GM18861 (cell line): ENCODE results near the gene FAAH.

Experiments used
- ATAC-seq: cut with Tn5 transposase; IDR thresholded peaks from one replicate; pipeline ENCODE4 v1.9.1; 2021; ENCODE audit not compliant: unreplicated experiment

The FAAH gene

DNA sequence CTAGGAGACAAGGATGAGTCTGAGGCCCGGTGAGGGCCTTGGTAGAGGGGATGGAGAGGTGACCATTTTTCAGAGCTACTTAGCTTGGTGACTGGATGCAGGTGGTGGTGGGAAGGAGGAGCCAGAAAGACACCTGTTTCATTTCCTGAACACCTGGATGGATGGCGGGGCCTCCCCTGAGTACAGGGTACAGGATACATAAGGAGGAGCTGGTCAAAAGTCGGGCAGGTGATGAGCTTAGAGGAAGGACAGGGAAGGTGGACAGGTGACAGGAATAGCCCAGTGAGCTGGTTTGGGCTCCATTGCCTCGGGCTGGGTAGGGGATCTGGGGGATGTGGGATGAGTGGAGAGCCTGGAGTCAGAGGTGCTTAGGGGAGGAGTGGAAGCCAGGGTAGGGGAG is 6.3 kb downstream of the FAAH start:
- no peak for ATAC-seq

GRCh38 chr1:46401154-46401913 is 7.2 kb downstream of the FAAH start:
- no peak for ATAC-seq

- no peak for ATAC-seq
Observed at GRCh38 chr1:46401964-46402626, 8.0 kb downstream of the FAAH start.

DNA sequence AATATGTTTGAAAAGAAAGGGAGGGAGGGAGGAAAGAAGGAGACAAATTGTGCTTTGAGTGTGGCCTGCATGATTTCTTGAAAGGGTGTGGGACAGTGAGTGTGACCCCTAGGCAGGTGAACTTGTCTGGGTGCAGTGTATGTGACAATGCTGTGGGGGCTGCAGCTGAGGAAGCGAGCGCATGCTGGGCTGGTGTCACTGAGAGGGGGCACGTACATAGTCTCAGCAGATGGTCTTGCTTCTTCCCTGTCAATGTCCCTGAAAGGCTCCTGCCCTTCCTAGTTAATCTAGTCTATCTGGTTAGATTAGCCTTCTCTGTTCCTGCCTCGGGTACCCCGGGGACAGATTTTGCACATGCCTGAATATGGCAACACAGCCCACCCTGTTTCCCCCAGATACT is 9.8 kb downstream of the FAAH start:
- ATAC-seq, result no peak

GRCh38 chr1:46404482-46405196 is 10.5 kb downstream of the FAAH start:
- no peak for ATAC-seq

DNA sequence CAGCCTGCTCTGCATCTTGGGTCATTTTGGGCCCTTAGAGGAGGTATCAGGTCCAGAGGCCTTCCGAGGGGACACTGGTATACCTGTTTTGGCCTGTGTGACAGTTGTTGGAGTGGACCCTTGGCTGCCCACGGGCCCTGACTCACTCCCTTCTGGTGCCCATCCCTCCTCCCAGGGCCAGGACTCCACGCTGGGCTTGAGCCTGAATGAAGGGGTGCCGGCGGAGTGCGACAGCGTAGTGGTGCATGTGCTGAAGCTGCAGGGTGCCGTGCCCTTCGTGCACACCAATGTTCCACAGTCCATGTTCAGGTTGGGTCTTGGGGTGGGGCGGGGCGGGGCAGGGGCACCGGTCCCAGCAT is 11.1 kb downstream of the FAAH start:
- no peak for ATAC-seq

DNA sequence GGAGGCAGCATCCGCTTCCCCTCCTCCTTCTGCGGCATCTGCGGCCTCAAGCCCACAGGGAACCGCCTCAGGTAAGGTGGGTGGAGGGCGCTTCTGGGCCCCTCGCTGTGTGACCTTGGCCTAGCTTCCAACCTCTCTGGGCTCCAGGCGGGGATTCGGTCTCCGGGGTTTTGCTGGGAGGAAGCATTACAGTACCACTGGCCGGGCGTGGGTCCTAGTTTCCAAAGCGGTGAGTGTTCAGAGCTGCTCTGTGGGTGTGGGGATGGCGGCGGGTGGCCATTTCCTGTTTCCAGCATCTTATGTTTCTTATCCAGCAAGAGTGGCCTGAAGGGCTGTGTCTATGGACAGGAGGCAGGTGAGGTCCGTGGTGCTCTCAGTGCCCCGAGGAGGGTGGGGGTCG is 11.6 kb downstream of the FAAH start:
- no peak for ATAC-seq

- no peak for ATAC-seq
Observed at GRCh38 chr1:46406881-46407608, 12.9 kb downstream of the FAAH start.

DNA sequence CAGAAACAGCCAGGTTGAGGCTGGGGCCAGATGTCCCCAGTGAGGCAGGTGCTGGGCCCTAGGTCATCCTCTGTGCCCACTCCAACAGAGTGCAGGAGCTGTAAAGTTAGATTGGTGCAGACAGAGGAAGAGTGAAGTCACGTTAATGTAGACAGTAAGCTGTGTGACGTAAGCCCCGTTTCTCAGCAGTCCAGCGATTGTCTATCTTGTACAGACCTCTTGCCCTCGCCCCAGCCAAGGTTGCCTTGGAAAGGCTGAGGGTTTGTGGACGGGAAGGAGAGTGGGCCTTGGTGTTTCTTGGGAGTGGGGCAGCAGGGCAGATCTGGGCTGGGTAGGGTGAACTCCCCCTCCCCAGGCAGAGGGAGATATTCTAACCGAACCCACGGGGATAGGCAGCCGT is 13.5 kb downstream of the FAAH start:
- no peak for ATAC-seq

- ATAC-seq, result no peak
Observed at GRCh38 chr1:46408356-46409062, 14.4 kb downstream of the FAAH start.

DNA sequence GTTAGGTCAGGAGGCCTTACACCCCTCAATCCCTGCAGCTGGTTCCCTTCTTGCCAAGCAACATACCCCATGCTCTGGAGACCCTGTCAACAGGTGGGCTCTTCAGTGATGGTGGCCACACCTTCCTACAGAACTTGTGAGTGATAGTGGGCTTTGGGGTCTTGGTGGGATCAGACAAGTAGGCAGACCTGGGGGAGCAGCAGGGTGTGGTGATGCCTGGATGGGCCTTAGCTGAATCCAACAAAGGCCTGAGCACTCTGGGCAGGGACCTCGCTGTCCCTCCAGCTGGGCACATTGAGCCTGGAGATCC is 14.9 kb downstream of the FAAH start:
- ATAC-seq, result no peak

DNA sequence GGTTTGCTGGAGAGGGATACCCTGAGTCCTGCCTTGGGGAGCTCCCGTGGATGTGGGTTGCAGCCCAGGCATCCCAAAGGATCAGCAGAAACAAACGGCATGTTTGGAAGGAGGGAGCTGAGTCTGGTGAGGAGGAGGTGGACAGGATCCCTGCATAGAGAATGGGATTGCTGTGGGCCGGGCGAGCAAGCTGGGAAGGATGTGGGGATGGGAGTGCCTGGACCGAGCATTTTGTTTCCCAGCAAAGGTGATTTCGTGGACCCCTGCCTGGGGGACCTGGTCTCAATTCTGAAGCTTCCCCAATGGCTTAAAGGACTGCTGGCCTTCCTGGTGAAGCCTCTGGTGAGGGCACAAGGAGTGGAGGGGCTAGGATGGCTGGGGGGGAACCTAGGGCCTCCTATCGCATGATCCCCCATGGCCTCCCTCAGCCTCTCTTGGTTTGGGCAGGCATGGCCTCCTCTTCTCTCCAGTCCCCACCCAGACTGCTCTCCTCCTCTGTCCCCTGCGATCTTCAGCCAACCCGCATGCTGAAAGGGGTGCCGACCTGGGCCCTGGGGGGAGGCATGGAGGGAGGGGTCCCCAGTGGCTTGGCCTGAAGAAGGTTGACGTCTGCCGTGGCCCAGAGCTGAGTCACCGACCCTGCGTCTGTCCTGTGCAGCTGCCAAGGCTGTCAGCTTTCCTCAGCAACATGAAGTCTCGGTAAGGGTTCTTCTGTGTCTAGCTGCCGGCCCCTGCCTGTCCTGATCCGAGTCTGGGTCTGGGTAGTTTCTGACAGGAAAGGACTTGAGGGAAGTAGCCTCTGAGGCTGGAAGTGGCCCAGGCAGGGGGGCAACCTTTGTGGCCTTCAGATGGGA is 16.3 kb downstream of the FAAH start:
- no peak for ATAC-seq

DNA sequence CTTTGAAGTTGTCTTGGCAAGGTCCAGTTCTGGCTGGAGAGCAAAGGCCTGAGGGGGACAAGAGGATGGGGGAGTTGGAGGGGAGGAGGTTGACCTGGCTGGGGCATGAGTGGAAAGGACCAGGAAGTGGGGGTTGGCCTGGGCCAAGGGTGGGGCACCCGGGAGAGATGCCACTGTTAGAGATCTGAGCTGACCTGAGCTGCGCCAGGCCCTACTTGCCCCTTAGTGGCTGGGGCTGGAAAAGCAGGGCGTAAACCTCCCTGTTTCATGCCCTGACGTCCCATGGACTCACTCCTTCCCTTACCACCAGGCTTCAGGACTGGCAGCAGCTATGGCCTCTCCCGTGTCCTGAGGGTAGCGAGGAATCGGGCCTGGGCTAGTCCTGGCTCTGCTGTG is 16.9 kb downstream of the FAAH start:
- no peak for ATAC-seq

DNA sequence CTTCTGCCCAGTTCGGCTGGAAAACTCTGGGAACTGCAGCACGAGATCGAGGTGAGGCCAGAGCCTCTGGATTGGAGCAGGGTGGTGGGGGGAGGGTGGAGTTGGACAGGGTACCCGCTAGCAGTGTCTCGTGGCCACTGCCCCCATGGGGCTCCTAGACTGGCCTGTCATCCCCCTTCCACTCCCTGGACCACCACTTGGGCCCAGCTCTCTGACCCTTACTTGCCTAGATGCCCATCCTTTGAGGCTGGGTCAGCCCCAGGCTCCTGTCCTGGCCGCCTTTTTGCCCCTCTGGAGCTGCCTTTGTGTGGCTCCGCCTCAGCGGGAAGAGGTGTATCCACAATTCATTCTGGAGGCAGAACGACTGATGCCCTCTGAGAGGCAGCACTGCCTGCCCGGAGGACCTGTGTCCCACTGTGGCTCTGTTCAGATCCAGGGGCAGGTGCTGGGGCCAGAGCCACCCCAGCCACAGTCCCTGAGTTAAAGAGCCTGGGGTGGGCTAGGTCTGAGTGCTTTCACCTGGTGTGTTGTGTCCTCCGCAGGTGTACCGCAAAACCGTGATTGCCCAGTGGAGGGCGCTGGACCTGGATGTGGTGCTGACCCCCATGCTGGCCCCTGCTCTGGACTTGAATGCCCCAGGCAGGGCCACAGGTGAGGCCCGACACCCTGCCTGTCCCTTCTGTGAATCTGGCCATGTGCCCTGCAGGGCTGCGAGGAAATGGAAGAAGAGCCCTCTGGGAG is 17.7 kb downstream of the FAAH start:
- no peak for ATAC-seq

DNA sequence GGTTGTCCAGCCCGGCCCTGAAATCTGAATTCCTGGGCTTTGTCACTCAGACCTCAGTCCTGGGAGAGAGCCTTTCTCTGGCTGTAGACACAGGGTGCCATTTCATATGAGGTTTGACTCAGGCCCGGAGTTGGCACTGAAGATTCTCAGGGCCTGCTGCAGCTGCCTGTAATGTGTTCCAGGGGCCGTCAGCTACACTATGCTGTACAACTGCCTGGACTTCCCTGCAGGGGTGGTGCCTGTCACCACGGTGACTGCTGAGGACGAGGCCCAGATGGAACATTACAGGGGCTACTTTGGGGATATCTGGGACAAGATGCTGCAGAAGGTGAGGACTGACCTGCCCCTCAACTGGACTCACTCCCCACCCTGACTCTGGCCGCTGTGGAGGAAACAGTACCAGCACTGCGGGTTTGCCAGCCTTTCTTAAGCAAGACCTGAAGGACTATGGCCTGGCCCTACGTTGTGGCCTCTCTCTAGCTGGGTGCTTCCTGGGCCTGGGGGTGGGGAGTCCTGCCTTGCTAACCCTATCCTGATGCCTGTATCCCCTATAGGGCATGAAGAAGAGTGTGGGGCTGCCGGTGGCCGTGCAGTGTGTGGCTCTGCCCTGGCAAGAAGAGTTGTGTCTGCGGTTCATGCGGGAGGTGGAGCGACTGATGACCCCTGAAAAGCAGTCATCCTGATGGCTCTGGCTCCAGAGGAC is 18.9 kb downstream of the FAAH start:
- ATAC-seq, result no peak

GRCh38 chr1:46413596-46413985 is 19.5 kb downstream of the FAAH start:
- ATAC-seq, result no peak

DNA sequence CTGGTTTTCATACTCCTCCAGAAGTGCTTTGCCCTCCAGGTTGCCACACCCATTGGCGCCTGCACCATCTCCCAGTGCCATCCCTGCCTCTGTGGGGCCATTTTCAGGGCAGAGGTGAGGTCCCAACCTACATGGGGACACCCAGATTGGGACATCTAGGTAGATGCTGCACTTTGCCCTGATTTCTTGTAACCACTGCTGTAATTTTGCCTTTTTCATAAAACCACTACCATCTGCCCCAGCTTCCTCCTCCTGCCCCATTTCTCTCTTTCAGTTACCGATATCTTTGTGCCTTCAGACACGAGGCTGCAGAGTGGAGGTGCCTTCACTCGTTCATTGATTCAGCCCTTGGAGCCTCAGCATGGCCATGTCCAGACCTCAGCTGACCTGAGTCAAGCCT is 21.4 kb downstream of the FAAH start:
- ATAC-seq, result no peak

DNA sequence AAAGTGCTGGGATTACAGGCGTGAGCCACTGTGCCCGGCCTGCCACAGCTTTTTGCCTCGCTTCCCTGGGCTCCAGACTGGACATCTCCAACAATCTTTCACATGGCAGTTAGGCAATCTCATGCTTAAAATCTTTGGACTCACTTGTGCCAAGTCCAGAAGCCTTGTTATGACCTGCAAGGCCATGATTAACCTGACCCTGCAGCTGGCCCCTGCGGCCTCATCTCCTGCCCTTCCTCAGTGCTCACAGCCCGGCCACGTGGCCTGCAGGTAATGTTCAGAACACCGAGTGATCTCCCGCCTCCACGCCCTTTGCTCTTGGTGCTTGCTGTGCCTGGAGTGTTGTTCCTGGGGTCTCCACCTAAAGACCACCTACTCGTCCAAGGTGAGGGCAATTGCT is 24.9 kb downstream of the FAAH start:
- ATAC-seq, result no peak

DNA sequence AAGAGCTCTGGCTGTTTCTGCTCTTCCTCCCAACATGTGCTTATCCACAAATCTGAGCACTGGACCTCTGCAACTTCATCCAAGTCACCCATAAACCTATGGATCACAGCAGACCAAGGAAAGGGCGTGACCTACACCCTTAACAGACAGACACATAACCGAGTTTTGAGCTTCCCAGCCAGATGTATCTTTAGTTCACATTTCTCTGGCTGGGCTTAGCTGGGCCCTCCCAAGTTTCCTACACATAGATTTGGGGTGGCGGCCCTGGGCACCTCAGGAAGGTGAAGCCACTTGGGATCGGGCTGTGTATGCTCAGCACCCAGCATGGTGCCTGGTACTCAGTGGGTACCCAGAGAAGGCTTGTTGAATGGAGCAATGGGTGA is 26.4 kb downstream of the FAAH start:
- ATAC-seq, result no peak
